GM18517 (cell line): ENCODE measurements around the gene SETD6.
"Not testable (repeated sequence)": the region's sequence is repeated elsewhere in the genome, so short reads cannot be mapped to it uniquely, and the experiment has no call there.

Experiments used
- ATAC-seq: cut with Tn5 transposase; IDR thresholded peaks from one replicate; pipeline ENCODE4 v1.9.1; 2021; ENCODE audit warnings: mild to moderate bottlenecking, moderate library complexity; ENCODE audit not compliant: unreplicated experiment

SETD6 gene

DNA sequence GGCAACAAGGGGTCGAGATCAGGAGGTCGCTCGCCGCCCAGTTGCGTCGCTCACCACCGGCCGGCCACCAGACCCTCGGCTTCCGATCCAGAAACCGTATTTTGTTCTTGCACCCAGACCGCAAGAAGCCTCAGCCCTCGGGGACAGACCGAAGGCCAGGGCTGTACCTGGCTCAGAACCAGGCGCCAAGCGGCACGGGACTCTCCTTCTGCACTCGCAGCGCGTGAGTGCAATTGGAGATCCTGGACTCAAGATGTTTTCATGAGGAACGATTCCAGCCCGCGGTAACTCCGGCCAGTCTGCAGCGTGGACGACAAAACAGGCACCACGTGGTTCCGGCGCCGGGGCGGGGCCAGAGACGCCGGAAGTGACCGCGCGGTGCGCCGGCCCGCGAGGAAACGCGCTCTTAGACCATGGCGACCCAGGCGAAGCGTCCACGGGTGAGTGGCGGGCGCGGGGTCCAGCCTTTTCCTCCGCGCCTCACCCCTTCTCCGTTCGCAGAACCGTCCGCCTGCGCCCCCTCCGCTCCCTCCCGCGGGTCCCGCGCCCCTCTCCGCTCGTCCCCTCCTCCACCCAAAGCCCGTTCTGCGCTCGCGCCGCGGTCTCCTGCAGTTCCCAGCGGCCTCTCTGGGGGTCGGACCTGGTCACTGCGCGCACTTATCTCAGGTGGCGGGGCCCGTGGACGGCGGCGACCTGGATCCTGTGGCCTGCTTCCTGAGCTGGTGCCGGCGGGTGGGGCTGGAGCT is at the start of gene SETD6:
Gene SETD6, plus strand, starts transcription at position 393 of the 746 bp plus-strand sequence. Its CDS starts 21 bp downstream, at position 414.
- peak; percentile 52 for ATAC-seq

GRCh38 chr16:58465817-58466216 is 49.5 kb upstream of the SETD6 start:
- no peak for ATAC-seq

DNA sequence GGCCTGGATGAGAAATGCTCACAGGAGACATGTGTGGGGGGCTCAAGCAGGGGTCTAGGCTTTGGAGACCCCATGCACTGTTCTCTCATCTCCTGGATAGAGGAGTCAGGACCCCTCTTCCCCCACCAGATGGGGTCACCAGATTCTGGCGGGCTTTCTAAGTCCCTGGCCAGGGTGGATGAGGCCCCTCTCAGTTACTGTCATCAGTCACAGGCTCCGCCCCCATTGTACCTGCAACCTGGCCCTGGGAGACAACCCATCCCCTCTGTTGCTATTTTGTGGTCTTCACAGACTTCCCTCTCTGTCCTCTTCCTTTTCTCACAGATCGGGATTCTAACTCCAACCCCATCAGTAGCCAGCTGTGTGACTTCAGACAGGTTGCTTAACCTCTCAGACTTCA is 48.9 kb upstream of the SETD6 start:
- no peak for ATAC-seq

DNA sequence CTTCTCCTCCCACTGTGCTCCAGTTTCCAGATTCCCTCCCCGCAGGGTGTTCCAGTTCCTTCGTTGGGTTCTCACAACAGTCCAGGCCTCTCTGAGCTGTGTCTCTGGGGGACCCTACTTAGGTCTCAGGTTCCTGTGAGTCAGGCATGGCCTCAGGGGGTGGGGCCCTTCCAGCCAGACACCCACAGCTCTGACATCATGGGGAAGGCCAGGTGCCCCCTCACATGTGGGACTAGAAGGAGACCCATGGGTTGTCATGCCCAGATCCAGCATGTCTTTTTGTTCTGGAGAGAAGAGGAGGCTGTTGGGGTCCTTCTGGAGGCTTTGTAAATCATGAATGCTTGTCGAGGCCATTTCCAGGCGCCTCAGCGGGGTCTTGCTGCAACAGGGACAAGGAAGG is 47.4 kb upstream of the SETD6 start:
- ATAC-seq, result no peak

DNA sequence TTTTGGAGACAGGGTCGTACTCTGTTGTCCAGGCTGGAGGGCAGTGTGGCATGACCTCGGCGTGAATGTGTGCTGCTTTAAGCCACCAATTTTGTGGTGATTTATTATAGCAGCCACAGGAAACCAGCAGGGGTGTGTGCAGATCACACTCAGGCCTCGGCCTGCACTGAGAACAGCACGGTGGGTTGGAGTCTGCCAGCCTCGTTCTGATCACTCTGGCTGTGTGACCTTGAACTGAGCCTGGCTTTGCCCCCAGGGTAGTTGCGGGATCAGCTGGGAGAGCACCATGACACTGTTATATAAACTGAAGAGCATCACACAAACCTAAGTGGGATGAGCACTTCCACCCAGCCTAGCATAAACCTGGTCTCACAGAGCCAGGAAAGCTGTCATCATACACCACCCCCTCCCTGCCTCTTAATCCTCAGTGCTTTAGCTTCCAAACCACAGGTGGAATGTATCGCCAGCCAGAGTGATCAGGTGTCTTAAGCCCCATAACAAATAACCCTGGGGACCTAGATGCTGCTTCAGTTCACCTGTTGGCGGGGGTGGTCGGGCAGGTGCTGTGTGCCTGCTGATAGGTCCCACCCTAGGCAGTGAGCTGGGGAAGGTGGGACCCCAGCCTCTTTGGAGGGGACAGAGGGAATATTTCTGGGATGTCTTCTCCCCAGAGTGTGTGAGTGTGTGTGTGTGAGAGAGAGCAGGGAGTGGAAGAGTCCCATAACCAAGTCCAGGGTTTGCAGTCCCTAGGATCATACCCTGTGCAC is 43.9 kb upstream of the SETD6 start:
- ATAC-seq, result no peak

- no peak for ATAC-seq
These were observed 43.1 kb upstream of the SETD6 start for GRCh38 chr16:58472266-58472665.

DNA sequence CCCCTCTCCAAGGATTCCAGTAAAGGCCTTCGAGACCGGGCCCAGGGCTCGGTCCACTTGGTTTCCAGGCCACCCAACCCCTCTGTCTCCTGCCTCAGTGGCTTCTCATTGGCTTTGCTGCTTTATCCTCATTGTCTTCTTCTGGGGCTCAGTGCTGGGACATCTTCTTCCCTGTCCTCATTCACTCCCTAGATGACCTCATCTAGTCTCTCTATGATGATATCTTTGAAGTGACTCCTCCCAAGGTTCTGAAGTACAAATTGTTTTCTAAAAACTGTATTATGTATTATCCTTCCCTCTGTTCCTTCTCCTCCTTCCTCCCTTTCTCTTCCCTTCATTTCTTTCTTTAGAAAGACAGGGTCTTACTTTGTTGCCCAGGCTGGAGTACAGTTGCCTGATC is 42.5 kb upstream of the SETD6 start:
- ATAC-seq, result no peak

- no peak for ATAC-seq
These were observed 41.0 kb upstream of the SETD6 start for GRCh38 chr16:58474296-58474695.

GRCh38 chr16:58475091-58475619 is 40.2 kb upstream of the SETD6 start:
- ATAC-seq, result no peak

DNA sequence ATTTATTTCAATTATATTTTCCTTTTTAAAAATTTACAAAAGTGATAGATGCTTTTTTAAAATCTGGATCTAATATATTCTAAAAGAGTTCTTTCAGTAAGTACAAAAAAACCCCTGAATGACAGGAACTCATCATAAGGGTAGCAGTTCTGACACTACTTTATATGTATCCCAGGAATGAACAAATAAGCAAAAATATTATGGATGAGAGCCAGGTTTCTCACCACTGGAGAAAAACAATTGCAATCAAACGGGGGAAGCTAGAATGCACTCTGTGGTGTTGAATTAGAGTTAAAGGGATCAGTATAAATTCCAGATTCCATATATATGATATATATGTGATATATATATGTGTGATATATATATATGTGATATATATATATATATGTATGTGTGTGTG is 38.5 kb upstream of the SETD6 start:
- no peak for ATAC-seq

DNA sequence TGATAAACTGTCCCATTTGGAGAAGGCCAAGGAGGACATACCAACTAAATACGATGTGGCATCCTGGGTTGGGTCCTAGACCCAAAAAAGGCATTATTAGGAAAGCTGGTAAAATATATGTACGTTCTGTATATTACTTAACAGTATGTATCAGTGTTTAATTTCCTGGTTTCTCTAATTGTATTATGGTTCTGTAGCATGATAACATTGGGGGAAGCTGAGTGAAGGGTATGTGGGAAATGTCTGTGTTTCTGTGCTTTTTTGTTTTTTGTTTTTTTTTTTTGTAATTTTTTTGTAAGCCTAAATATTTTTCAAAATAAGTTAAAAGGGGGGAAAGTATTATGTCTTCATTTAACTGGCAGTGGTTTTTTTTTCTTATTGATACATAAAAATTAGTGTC is 36.9 kb upstream of the SETD6 start:
- no peak for ATAC-seq

DNA sequence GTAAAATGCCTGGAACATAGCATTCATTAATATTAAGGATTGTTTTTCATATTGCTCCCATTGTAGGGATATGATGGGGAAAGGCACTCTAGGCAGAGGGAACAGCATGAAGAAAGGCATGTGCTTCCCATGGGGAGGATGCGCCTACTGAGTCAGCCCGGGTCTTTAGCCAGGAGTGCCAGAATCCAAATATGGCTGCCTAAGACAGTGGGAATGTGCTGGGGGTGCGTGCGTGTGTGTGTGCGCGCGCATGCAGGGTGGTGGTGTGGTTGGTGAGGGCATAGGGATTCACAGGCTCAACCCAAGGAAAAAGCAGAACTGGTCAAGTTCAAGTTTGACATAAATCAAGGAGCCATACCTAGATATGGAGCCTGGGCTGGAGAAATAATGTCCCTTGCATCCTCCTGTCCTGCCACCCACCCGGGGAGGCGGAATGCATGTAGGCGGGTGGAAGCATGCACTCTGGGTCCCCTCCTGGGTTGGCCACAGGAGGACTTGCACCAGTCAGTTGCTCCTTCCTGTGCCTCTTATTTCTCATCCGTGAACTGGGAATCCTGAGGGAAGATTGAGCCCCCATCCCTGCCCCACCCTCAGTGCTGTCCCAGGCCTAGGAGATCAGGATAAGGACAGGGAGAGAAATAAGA is 34.0 kb upstream of the SETD6 start:
- ATAC-seq, result no peak

DNA sequence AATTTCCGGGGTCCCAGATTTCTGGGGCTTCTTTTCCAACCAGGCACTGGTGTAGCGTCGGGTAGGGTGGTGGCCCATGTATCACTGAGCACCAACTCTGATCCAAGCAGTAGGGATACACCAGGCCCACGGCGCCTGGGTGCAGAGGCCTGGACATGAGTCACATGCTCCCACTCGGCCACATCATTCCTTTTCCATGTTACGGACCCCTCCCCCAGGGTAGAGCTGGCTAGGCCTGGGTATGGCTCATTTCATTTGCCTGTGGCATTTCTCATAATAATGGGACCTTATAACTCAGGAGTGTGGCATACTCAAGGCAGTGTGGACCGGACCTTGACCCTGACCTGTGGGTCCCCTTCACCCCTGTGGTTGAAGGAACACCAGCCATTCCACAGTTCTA is 33.4 kb upstream of the SETD6 start:
- no peak for ATAC-seq

DNA sequence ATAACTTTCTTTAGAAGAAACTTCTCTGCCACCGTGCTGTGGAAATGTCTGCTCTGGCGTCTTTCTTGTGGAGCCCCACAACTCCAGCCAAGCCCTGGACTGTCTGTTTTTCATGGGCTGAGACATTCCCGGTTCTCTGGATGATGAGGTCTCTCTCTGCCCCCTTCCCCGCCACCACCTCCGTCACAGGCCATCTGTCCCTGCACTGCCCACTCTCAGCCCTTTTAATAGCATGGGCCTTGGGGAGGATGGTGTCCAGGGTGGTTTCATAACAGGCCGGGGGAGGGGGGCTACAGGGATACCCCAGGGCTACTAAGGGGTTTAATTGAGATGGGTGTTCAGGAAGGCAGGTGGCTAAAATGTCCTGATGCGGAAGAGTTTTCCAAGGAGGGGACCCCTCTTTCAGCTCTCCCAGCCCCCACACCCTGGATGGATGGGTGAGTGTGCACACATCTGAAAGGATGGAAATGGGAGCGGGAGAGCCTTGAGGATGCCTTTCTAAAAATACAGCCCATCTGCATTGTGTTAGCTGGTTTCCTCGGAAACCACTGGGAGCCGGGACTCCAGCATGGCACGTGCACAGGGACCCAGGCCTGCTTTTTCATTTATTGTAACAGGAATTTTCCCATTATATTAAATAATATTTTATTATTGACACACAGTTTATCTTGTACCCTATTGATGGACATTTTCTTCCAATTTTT is 30.0 kb upstream of the SETD6 start:
- no peak for ATAC-seq

DNA sequence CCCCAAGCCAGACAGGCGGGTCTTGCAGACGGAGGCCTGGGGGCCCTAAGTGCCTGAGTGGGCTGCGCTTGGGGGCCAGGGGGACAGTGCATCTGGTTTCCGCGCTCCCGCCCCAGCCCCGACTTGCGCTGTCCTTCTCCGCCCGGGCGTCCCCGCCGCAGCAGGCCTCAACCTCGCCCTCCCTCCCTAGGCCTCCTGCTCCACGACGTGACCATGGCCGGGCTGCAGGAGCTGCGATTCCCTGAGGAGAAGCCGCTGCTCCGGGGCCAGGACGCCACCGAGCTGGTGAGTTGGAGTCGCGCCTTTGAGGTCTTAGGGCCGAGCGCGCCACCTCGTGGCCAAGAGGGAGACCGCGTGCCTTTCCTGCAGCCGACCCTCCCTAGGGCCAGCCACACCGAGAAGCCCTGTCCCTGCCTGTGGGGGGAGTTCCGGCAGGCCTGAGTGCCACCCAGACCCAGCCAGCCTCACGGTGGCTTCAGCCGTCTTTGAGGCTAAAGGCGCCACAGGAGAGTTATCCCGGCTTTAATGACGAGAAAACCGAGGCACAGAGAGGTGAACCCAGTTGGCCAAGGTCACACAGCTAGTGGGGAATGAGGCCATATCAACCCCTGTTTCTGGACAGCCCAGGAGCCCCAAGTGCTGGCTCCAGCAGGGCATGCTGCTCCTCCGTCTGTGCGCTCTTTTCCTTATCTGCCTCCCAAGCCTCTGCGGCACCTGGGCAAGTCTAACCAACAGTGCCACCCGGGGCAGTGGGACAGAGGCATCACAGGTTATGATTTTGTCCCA is 27.6 kb upstream of the SETD6 start:
- ATAC-seq, result no peak

DNA sequence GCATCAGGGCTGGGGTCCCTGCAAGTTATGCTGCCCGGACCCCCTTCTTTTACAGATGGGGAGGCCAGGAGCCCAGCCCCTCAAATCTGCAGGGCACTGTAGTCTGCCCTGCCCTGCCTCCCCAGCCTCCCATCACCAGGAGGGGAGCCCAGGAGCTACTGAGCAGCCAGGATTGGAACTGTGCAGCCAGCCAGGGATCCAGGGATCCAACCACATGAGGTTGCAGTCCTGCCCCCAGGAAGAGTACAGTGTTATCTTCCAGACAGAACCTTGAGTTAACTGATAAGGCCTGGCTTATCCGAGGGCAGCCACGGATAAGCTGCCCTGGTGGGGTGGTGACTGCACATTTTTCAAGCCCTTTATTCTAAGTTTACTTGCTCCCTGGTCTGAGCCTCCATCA is 26.8 kb upstream of the SETD6 start:
- ATAC-seq, result no peak

DNA sequence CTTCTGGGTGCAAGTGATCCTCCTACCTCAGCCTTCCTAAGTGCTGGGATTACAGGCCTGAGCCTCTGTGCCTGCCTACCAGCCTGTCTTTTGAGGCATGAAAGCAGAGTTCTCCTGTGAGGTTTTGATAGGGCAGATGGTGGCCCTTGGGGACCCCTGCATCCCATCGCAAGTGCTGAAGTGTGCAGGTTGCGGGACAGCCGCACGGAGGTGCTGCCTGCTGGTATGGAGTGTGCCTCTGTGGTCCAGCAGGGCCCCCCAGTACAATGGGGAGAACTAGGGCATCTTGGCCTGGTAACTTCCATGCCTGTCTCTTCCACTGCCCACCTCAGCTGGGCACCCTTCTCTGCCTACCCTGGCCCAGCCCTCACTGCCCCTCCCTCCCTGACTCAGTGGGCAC is 25.3 kb upstream of the SETD6 start:
- ATAC-seq, result no peak

- not testable (repeated sequence) for ATAC-seq
These were observed 24.8 kb upstream of the SETD6 start for GRCh38 chr16:58490539-58490938.

DNA sequence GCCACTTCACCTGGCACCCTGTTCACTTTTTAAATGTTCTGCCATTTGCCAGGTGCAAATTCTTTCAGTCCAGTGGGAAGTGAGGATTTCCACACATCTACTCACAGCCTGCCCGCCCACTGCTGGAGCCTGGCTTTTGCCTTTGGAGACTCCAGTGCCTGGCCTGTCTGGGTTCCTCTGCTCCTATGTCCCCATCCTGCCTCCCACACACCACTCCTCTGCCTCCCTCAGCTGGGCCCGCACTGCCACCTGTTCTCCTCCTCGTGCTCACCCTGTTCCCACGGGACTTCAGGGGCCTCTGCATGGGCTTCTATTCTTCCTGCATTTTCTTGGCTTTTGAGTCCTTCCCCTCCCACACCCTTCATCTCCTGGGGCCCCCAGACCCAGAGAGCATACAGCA is 23.3 kb upstream of the SETD6 start:
- ATAC-seq, result no peak

GRCh38 chr16:58492735-58493134 is 22.6 kb upstream of the SETD6 start:
- no peak for ATAC-seq
